CD4-positive, CD25-positive, alpha-beta regulatory T cell (primary cell): ENCODE results near the gene IQUB. TPM values are rescaled to one million over a fixed set of nuclear protein-coding genes. Genes with fewer than 3 reads are reported as not detected.
"Not testable (repeated sequence)": the region's sequence is repeated elsewhere in the genome, so short reads cannot be mapped to it uniquely, and the experiment has no call there.

Source experiments
- ATAC-seq, 2 donors: fragments of 150-1000 bp; cut with Tn5 transposase; one replicate each; pipeline ENCODE4 v1.10.0; 2021; ENCODE audit warnings: low read depth in 2 of 2, moderate number of reproducible peaks in 2 of 2, moderate library complexity in 1 of 2
- DNase-seq, 3 donors: peaks; one replicate each; pipeline versions ENCODE4 v3.0.0 to v3.0.0-alpha.2; 2012 to 2022; ENCODE audit warnings: mixed read lengths in 1 of 3
- H3K27ac ChIP-seq: one replicate; pipeline ENCODE4 v1.7.0; 2013; ENCODE audit warnings: mild to moderate bottlenecking, low read length; ENCODE audit not compliant: insufficient read depth, poor library complexity, severe bottlenecking
- H3K27me3 ChIP-seq: one replicate; pipeline ENCODE4 v1.7.0; 2013; ENCODE audit warnings: low read length; ENCODE audit not compliant: control insufficient read depth, insufficient read depth
- H3K36me3 ChIP-seq: one replicate; pipeline ENCODE4 v1.7.0; 2013; ENCODE audit warnings: mild to moderate bottlenecking, low read length, moderate library complexity; ENCODE audit not compliant: control insufficient read depth, insufficient read depth
- H3K4me1 ChIP-seq: 2 replicates; pipeline ENCODE4 v1.7.0; 2013; ENCODE audit warnings: mild to moderate bottlenecking, low read length; ENCODE audit not compliant: insufficient read depth, control insufficient read depth, poor library complexity, severe bottlenecking
- H3K4me3 ChIP-seq: one replicate; pipeline ENCODE4 v1.7.0; 2013; ENCODE audit warnings: low read depth, mild to moderate bottlenecking, low read length, moderate library complexity
- H3K9me3 ChIP-seq, 2 experiments: 1 replicate in 1 of 2; 2 replicates in 1 of 2; pipeline ENCODE4 v1.7.0; 2013; ENCODE audit warnings: low read length in 2 of 2, mild to moderate bottlenecking in 1 of 2, moderate library complexity in 1 of 2; ENCODE audit not compliant: control insufficient read depth in 2 of 2
- H3K27ac Mint-ChIP-seq, 3 donors: one replicate each; pipeline ENCODE4 v1.8.0; 2020 to 2022; ENCODE audit warnings: mild to moderate bottlenecking in 3 of 3, mixed read lengths in 3 of 3, moderate library complexity in 2 of 3
- H3K27me3 Mint-ChIP-seq: one replicate; pipeline ENCODE4 v1.8.0; 2022; ENCODE audit warnings: mild to moderate bottlenecking, mixed read lengths
- H3K36me3 Mint-ChIP-seq: one replicate; pipeline ENCODE4 v1.8.0; 2020; ENCODE audit warnings: mixed read lengths
- H3K4me1 Mint-ChIP-seq, 4 donors: one replicate each; pipeline ENCODE4 v1.8.0; 2020 to 2022; ENCODE audit warnings: mixed read lengths in 4 of 4, mild to moderate bottlenecking in 1 of 4
- H3K4me3 Mint-ChIP-seq, 4 donors: one replicate each; pipeline ENCODE4 v1.8.0; 2020 to 2022; ENCODE audit warnings: mild to moderate bottlenecking in 4 of 4, mixed read lengths in 4 of 4, moderate library complexity in 3 of 4
- H3K9me3 Mint-ChIP-seq, 7 donors: one replicate each; pipeline ENCODE4 v1.8.0; 2020 to 2022; ENCODE audit warnings: mixed read lengths in 7 of 7, mild to moderate bottlenecking in 3 of 7, moderate library complexity in 2 of 7
- polyA plus RNA-seq, 4 donors: library from polyadenylated mRNA; unstranded; fragments of 300-500 nt; fragmentation: Illumina TruSeq; gene quantifications; one replicate each; pipeline ENCODE4 v1.2.3, GENCODE V29; 2021
- total RNA-seq: library from RNA; stranded (reverse); gene quantifications from one replicate; pipeline ENCODE4 v1.2.3, GENCODE V29; 2022

IQUB gene
- total and polyA plus RNA-seq, 5 donors from 2014 or later = 0.15 TPM; not detected in 4

DNA sequence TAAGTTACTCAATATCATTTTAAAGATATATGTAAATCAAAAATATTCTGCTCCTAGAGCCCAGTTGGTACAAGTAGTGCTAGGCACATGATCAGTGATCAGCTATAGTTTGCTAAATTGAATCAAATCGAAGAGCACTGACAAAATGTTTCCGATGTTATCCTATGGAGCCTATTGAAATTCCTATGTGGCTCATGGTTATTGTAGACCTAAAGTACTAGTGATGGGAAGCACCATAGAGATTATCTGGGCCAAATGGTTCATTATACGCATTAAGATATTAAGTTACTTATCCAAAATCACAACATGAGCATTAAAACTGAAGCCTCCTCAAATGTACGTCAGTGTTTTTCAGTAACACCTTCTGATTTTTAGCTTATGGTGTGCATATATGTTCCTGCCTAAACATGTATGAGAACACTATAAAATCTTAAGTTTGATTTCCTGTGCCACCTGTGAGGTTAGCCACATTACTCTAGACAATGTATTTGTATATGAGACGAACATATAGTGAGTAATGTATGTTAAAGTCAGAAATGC is 103.2 kb downstream of the IQUB start:
- Histone ChIP-seq H3K27me3 (no peaks in the 10 kb centered on the region), H3K4me3 (no peak overlapping the region), H3K27ac (no peak overlapping the region), H3K36me3 (no peaks in the 10 kb centered on the region), H3K4me1 (no peaks in the 10 kb centered on the region), H3K9me3 (no peaks in the 10 kb centered on the region)
- H3K36me3 Mint-ChIP-seq = no peaks in the 10 kb centered on the region
- H3K9me3 Mint-ChIP-seq = peaks cover 0 to 3% (median 1%) of the 10 kb centered on the region in 7 donors
- no peak overlapping the region for H3K27ac Mint-ChIP-seq
- no peaks in the 10 kb centered on the region for H3K27me3 Mint-ChIP-seq
- DNase-seq = no peak
- H3K4me1 Mint-ChIP-seq = no peaks in the 10 kb centered on the region
- H3K4me3 Mint-ChIP-seq = no peak overlapping the region
- no peak for ATAC-seq

- no peaks in the 10 kb centered on the region for H3K4me1 Mint-ChIP-seq
Measured at GRCh38 chr7:123425246-123425645, 109.1 kb downstream of the IQUB start.

GRCh38 chr7:123424463-123424862 is 109.9 kb downstream of the IQUB start:
- H3K4me1 Mint-ChIP-seq = no peaks in the 10 kb centered on the region
- H3K27ac ChIP-seq = no peak overlapping the region
- no peak overlapping the region for H3K27ac Mint-ChIP-seq
- H3K4me3 ChIP-seq = no peak overlapping the region
- no peaks in the 10 kb centered on the region for H3K27me3 Mint-ChIP-seq
- no peak overlapping the region for H3K4me3 Mint-ChIP-seq
- peaks cover 0 to 16% (median 7%) of the 10 kb centered on the region in 7 donors for H3K9me3 Mint-ChIP-seq
- H3K36me3 Mint-ChIP-seq = no peaks in the 10 kb centered on the region
- H3K36me3 ChIP-seq = no peaks in the 10 kb centered on the region
- DNase-seq = no peak
- no peaks in the 10 kb centered on the region for H3K27me3 ChIP-seq
- H3K4me1 ChIP-seq = no peaks in the 10 kb centered on the region
- no peaks in the 10 kb centered on the region for H3K9me3 ChIP-seq
- no peak for ATAC-seq

More at GRCh38 chr7:123425246-123425645, 109.1 kb downstream of the IQUB start:
- DNase-seq (no peak), ATAC-seq (no peak)
- no peaks in the 10 kb centered on the region for H3K36me3 Mint-ChIP-seq
- no peaks in the 10 kb centered on the region for H3K4me1 ChIP-seq
- no peak overlapping the region for H3K27ac ChIP-seq
- H3K27me3 Mint-ChIP-seq = no peaks in the 10 kb centered on the region
- H3K36me3 ChIP-seq = no peaks in the 10 kb centered on the region
- no peaks in the 10 kb centered on the region for H3K27me3 ChIP-seq
- peaks cover 0 to 16% (median 7%) of the 10 kb centered on the region in 7 donors for H3K9me3 Mint-ChIP-seq
- no peak overlapping the region for H3K27ac Mint-ChIP-seq
- no peak overlapping the region for H3K4me3 ChIP-seq
- no peak overlapping the region for H3K4me3 Mint-ChIP-seq
- no peaks in the 10 kb centered on the region for H3K9me3 ChIP-seq

GRCh38 chr7:123423622-123424021 is 110.8 kb downstream of the IQUB start:
- no peaks in the 10 kb centered on the region for H3K27me3 Mint-ChIP-seq
- H3K27me3 ChIP-seq = no peaks in the 10 kb centered on the region
- no peaks in the 10 kb centered on the region for H3K36me3 Mint-ChIP-seq
- peaks cover 0 to 18% (median 7%) of the 10 kb centered on the region in 7 donors for H3K9me3 Mint-ChIP-seq
- no peak for ATAC-seq
- no peak overlapping the region for H3K4me3 Mint-ChIP-seq
- H3K27ac Mint-ChIP-seq = no peak overlapping the region
- DNase-seq = no peak
- no peaks in the 10 kb centered on the region for H3K4me1 Mint-ChIP-seq
- H3K36me3 ChIP-seq = no peaks in the 10 kb centered on the region
- no peaks in the 10 kb centered on the region for H3K4me1 ChIP-seq
- no peaks in the 10 kb centered on the region for H3K9me3 ChIP-seq
- no peak overlapping the region for H3K27ac ChIP-seq
- H3K4me3 ChIP-seq = no peak overlapping the region

DNA sequence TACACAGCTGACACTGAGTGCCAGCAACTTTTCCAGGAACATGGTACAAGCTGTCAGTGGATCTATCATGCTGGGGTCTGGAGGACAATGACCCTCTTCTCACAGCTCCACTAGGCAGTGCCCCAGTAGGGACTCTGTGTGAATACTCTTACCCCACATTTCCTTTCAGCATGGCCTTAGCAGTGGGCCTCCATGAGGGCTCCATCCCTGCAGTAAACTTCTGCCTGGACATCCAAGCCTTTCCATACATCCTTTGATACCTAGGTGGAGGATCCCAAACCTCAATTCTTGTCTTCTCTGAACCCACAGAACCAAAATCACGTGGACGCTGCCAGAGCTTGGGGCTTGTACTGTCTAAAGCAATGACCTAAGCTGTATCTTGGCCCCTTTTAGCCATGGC is 116.8 kb downstream of the IQUB start:
- Mint-ChIP-seq H3K9me3 (peaks cover 0 to 21% (median 3%) of the 10 kb centered on the region in 7 donors), H3K27me3 (no peaks in the 10 kb centered on the region), H3K4me1 (no peaks in the 10 kb centered on the region), H3K4me3 (no peak overlapping the region), H3K36me3 (no peaks in the 10 kb centered on the region), H3K27ac (no peak overlapping the region)
- Histone ChIP-seq H3K27ac (no peak overlapping the region), H3K4me3 (no peak overlapping the region), H3K36me3 (no peaks in the 10 kb centered on the region), H3K27me3 (no peaks in the 10 kb centered on the region), H3K9me3 (peaks cover 7 to 10% of the 10 kb centered on the region in 2 experiments), H3K4me1 (no peaks in the 10 kb centered on the region)
- DNase-seq = no peak
- ATAC-seq = no peak

GRCh38 chr7:123415625-123416024 is 118.8 kb downstream of the IQUB start:
- Histone ChIP-seq H3K27me3 (no peaks in the 10 kb centered on the region), H3K9me3 (peaks cover 7 to 10% of the 10 kb centered on the region in 2 experiments), H3K4me3 (no peak overlapping the region), H3K4me1 (no peaks in the 10 kb centered on the region), H3K27ac (no peak overlapping the region), H3K36me3 (no peaks in the 10 kb centered on the region)
- Mint-ChIP-seq H3K27me3 (no peaks in the 10 kb centered on the region), H3K4me3 (no peak overlapping the region), H3K36me3 (no peaks in the 10 kb centered on the region), H3K27ac (no peak overlapping the region), H3K9me3 (peaks cover 0 to 21% (median 6%) of the 10 kb centered on the region in 7 donors), H3K4me1 (no peaks in the 10 kb centered on the region)
- DNase-seq (no peak), ATAC-seq (no peak)

- no peak overlapping the region for H3K27ac ChIP-seq
- H3K27me3 ChIP-seq = no peaks in the 10 kb centered on the region
- no peaks in the 10 kb centered on the region for H3K36me3 Mint-ChIP-seq
- H3K4me3 ChIP-seq = no peak overlapping the region
- H3K27me3 Mint-ChIP-seq = no peaks in the 10 kb centered on the region
- no peaks in the 10 kb centered on the region for H3K4me1 Mint-ChIP-seq
- H3K4me1 ChIP-seq = no peaks in the 10 kb centered on the region
- no peak for DNase-seq
- no peak overlapping the region for H3K4me3 Mint-ChIP-seq
- H3K36me3 ChIP-seq = no peaks in the 10 kb centered on the region
- ATAC-seq = no peak
- H3K9me3 ChIP-seq = no peaks in the 10 kb centered on the region
- no peak overlapping the region for H3K27ac Mint-ChIP-seq
- peaks cover 0 to 8% (median 1%) of the 10 kb centered on the region in 7 donors for H3K9me3 Mint-ChIP-seq
Measured at GRCh38 chr7:123410273-123410904, 124.0 kb downstream of the IQUB start.

DNA sequence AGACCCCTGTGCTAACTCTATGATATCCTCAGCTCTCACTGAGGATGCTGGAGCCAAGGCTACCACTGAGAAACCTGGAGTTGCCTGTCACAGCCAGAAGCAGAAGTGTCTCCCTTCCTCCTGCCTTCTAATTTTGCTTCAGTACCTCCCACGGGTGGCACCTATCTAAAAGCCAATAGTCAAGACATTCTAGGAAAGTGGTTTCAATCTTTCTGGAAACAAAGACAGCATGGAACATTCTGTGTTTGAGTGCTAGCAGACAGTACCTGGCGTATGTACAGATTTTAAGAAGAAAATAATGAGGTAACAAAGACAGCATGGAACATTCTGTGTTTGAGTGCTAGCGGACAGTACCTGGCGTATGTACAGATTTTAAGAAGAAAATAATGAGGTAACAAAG is 126.4 kb downstream of the IQUB start:
- not testable (repeated sequence) for H3K9me3 Mint-ChIP-seq, H3K36me3 Mint-ChIP-seq, H3K27ac ChIP-seq

More for the DNA sequence above, 126.4 kb downstream of the IQUB start:
- DNase-seq, H3K4me3 Mint-ChIP-seq, H3K27me3 ChIP-seq, H3K4me3 ChIP-seq, ATAC-seq, H3K4me1 Mint-ChIP-seq, H3K4me1 ChIP-seq, H3K36me3 ChIP-seq, H3K9me3 ChIP-seq, H3K27me3 Mint-ChIP-seq, H3K27ac Mint-ChIP-seq: not testable (repeated sequence)
